Coronary artery (tissue), 2 donors: ENCODE results near the gene CMPK2.

Source experiments
- DNase-seq: peaks from one replicate; pipeline ENCODE4 v3.0.0-alpha.2; 2017; ENCODE audit warnings: low spot score
- H3K27ac ChIP-seq, 2 donors: fragments of 200-600 bp; sonication (generic); one replicate each; pipeline ENCODE4 v1.5.1; 2016 to 2019
- H3K4me3 ChIP-seq: fragments of 200-600 bp; sonication (generic); 2 replicates; pipeline ENCODE4 v1.5.1; 2016; ENCODE audit warnings: mild to moderate bottlenecking, moderate library complexity
- TF ChIP-seq, protein P1 (sequence below): fragments of 200-600 bp; sonication (generic); IDR thresholded peaks from one replicate; pipeline ENCODE4 v1.5.1; 2019; ENCODE audit warnings: antibody characterized with exemption

CMPK2 gene

DNA sequence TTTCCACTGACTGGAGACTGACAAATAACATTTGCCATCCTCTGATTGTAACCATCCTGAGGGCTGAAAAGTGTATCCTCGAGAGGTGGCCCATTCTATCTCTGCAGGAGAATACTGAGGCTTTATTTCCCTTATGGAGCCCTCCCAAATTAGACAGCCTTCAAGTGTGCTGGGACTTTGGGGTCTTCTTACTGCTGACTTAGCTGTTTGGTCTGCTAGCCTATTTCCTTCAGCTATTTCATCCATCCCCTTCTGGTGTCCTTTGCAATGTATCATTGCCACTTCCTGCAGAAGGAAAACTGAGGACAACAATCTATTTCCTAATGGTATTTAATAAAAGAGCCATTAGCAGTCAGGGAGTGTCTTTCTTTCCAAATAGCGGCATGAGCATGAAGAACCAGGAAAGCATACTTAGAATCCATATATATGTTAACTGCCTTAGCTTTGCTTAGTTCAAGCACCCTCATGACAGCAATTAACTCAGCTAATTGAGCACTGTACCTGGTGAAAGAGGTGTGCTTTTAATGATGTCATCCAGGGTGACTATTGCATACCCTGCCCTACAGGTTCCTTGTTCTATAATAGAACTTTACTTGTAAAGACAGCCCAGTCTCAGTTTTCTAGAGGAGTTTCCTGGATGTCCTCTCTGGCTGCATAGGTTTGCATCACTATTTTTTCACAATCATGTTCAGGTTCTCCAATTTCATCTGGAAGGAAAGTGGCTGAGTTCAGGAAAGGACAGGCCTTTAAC lies 24.0 kb downstream of the CMPK2 start:
- Histone ChIP-seq H3K4me3 (no peak overlapping the region), H3K27ac (no peak overlapping the region)
- TF ChIP-seq, protein P1, sequence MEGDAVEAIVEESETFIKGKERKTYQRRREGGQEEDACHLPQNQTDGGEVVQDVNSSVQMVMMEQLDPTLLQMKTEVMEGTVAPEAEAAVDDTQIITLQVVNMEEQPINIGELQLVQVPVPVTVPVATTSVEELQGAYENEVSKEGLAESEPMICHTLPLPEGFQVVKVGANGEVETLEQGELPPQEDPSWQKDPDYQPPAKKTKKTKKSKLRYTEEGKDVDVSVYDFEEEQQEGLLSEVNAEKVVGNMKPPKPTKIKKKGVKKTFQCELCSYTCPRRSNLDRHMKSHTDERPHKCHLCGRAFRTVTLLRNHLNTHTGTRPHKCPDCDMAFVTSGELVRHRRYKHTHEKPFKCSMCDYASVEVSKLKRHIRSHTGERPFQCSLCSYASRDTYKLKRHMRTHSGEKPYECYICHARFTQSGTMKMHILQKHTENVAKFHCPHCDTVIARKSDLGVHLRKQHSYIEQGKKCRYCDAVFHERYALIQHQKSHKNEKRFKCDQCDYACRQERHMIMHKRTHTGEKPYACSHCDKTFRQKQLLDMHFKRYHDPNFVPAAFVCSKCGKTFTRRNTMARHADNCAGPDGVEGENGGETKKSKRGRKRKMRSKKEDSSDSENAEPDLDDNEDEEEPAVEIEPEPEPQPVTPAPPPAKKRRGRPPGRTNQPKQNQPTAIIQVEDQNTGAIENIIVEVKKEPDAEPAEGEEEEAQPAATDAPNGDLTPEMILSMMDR = no peak
- DNase-seq = no peak

DNA sequence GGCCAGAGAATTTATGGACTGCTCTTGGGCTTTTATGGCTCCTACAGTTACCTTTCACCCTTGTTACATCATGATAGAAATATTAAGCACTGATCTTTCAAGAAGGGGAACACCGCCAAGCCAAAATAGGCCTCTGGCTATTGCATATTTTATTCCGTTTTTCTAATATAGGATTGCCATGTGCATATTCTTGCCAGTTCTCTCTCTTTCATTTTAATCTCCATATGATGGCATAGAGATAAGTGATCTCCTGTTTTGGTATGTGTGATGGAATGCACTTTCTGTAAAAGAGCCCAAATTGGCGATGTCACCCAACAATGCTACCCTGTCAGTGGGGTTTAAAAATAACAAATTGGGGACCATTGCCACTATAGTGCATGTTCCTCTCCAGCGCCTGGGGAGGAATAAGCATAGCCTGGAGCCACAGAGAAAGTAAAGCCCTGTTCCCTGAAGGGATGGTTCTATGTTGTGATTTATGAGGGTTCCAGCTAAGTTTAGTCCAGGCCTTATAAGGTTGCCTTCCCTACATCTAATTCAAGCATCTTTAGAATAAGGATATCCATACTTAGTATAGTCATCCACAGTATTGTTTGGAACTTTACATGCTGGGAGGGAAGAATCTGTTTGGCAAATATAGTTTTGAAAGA lies 26.9 kb downstream of the CMPK2 start:
- no peak for DNase-seq
- TF ChIP-seq, protein P1 = no peak

DNA sequence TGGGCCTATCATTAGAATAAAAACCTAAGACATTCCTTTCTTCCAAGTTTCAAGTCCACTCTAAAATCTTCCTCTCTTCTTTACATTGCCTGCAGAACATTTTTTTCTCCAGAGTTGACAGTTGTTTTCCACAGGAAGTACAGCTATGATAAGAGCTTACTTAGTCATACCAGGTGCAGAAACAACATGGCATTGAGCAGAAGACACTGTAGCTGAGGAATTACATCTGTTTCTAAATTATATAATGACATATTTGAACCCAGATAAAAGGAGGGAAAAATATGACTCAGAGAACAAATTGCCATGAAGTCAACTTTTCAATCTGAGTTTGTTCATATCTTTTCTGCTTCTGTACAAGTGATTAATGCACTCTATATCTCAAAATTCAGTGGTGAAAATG lies 30.2 kb downstream of the CMPK2 start:
- TF ChIP-seq, protein P1 = no peak
- Histone ChIP-seq H3K27ac (no peak overlapping the region), H3K4me3 (no peak overlapping the region)
- DNase-seq = no peak

More for the DNA sequence above, 26.9 kb downstream of the CMPK2 start:
- no peak overlapping the region for H3K4me3 ChIP-seq
- H3K27ac ChIP-seq = no peak overlapping the region

DNA sequence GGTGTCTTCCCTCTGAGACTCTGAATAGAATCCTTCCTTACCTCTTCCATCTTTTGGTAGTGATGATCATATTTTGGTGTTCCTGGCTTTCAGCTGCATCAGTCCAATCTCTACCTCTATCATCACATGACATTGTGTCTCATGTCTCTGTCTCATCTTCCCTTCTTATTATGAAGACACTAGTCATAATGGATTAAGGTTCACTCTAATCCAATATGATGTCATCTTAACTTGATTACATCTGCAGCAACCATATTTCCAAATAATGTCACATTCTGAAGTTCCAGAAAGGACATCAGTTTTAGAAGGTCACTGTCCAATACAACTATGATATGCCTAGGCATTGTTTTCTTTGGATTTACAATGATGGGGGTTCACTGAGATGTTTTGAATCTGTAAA lies 31.5 kb downstream of the CMPK2 start:
- DNase-seq = no peak
- Histone ChIP-seq H3K4me3 (no peak overlapping the region), H3K27ac (no peak overlapping the region)
- TF ChIP-seq, protein P1 = no peak

DNA sequence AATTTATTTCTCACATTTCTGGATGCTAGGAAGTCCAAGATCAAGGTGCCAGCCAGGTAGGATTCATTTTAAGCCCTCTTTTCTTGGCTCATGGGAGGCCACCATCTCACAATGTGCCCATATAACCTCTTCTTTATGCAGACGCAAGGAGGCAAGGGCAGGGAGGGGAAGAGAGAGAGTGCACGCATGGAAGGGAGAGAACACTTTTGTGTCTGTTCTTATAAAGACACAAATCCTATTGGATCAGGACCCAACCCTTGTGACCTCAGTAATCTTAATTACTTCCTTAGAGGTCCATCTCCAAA lies 32.5 kb downstream of the CMPK2 start:
- DNase-seq = no peak
- TF ChIP-seq, protein P1 = no peak
- H3K4me3 ChIP-seq = no peak overlapping the region
- no peak overlapping the region for H3K27ac ChIP-seq

DNA sequence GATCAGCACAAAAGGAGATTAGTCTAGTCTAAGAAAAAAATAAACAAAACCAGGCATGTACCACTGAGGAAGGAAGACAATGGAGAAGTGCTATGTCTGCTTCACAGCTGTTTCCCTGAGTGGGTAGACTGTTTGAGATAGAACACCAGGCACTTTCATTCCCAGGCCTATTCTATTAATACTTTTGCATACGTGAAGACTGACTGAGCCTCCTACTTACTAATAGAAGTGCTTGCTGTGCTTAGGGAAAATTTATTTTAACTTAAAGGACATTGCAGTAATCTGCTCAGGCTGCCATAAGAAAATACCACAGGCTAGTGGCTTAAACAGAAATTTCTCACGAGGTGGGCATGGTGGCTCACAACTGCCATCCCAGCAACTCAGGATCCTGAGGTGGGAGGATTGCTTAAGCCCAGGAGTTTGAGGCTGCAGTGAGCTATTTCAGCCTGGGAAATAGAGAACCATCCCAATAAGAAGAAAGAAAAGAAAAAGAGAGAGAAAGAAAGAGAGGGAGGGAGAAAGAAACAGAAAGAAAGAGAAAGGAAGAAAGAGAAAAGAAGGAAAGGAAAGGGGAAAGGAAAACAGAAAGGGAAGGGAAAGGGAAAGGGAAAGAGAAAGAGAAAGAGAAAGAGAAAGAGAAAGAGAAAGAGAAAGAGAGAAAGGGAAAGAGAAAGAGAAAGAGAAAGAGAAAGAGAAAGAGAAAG lies 33.0 kb downstream of the CMPK2 start:
- Histone ChIP-seq H3K4me3 (no peak overlapping the region), H3K27ac (no peak overlapping the region)
- TF ChIP-seq, protein P1 = no peak
- no peak for DNase-seq
